Endodermal cell (in vitro differentiated cells): ENCODE data around the gene DCC. TPM values are rescaled to one million over a fixed set of nuclear protein-coding genes. Genes with fewer than 3 reads are reported as not detected.

Source experiments
- DNase-seq: peaks from one replicate; pipeline ENCODE4 v3.0.0-alpha.2; 2017
- H3K27ac ChIP-seq: 2 replicates; pipeline ENCODE4 v1.5.1; 2013; ENCODE audit warnings: mild to moderate bottlenecking, low read depth, low read length, moderate library complexity
- H3K27me3 ChIP-seq: 2 replicates; pipeline ENCODE4 v1.6.1; 2013; ENCODE audit warnings: mild to moderate bottlenecking, low read length, moderate library complexity; ENCODE audit not compliant: insufficient read depth, control insufficient read depth, poor library complexity, severe bottlenecking
- H3K36me3 ChIP-seq: 2 replicates; pipeline ENCODE4 v1.7.0; 2013; ENCODE audit warnings: mild to moderate bottlenecking, low read length, moderate library complexity; ENCODE audit not compliant: control insufficient read depth, insufficient read depth
- H3K4me1 ChIP-seq: one replicate; pipeline ENCODE4 v1.7.0; 2013; ENCODE audit warnings: low read length; ENCODE audit not compliant: control insufficient read depth, insufficient read depth
- H3K4me3 ChIP-seq: 2 replicates; pipeline ENCODE4 v1.5.1; 2013; ENCODE audit warnings: mild to moderate bottlenecking, low read length, moderate library complexity
- H3K9ac ChIP-seq: 2 replicates; pipeline ENCODE4 v1.6.1; 2013; ENCODE audit warnings: mild to moderate bottlenecking, low read length, moderate library complexity; ENCODE audit not compliant: poor library complexity, severe bottlenecking; ENCODE audit errors: extremely low read depth
- H3K9me3 ChIP-seq: 2 replicates; pipeline ENCODE4 v1.6.1; 2013; ENCODE audit warnings: mild to moderate bottlenecking, low read length, moderate library complexity; ENCODE audit not compliant: control insufficient read depth
- H3K27ac Mint-ChIP-seq: 2 replicates; pipeline ENCODE4 v1.8.0; 2020; ENCODE audit warnings: mixed read lengths
- H3K27me3 Mint-ChIP-seq: 2 replicates; pipeline ENCODE4 v1.8.0; 2021; ENCODE audit warnings: mild to moderate bottlenecking, mixed read lengths; ENCODE audit not compliant: insufficient read depth
- H3K36me3 Mint-ChIP-seq: 2 replicates; pipeline ENCODE4 v1.8.0; 2020; ENCODE audit warnings: low read depth, mixed read lengths
- H3K4me1 Mint-ChIP-seq: 2 replicates; pipeline ENCODE4 v1.8.0; 2020; ENCODE audit warnings: mixed read lengths
- H3K4me3 Mint-ChIP-seq: 2 replicates; pipeline ENCODE4 v1.8.0; 2020; ENCODE audit warnings: mild to moderate bottlenecking, moderate library complexity, mixed read lengths
- H3K9me3 Mint-ChIP-seq: 2 replicates; pipeline ENCODE4 v1.8.0; 2020; ENCODE audit warnings: mild to moderate bottlenecking, mixed read lengths
- CTCF ChIP-seq: fragments of 200-600 bp; sonication (generic); conservative IDR thresholded peaks from 2 replicates; pipeline ENCODE4 v1.5.0; 2021; ENCODE audit warnings: antibody characterized with exemption, mild to moderate bottlenecking
- WGBS, 2 experiments: methylation state at CpG; one replicate each; pipeline versions ENCODE4 v1.1.5 to v1.1.7; 2013; ENCODE audit warnings: missing lambda C conversion rate in 2 of 2, mixed read lengths in 1 of 2; ENCODE audit not compliant: insufficient coverage in 1 of 2, insufficient read length in 1 of 2; 5-methylcytosine and 5-hydroxymethylcytosine counted together
- total RNA-seq, 2 donors: library from RNA; stranded (reverse); fragmentation: NEBNext Ultra II Directional in 1 of 2; extraction: Animal tissue kit (Norgen Biotek cat#: 25700) in 1 of 2; gene quantifications; 2 replicates in 1 of 2; 3 replicates in 1 of 2; pipeline ENCODE4 v1.2.1, GENCODE V29; 2021

Gene DCC
- total RNA-seq, 2 donors from 2014 or later: 0.77 to 0.97 TPM

GRCh38 chr18:52824126-52824525 lies 484.1 kb downstream of the DCC start:
- Mint-ChIP-seq H3K27me3 (peaks cover 71% of the 10 kb centered on the region), H3K36me3 (no peaks in the 10 kb centered on the region), H3K4me3 (no peak overlapping the region), H3K4me1 (no peaks in the 10 kb centered on the region), H3K9me3 (no peaks in the 10 kb centered on the region), H3K27ac (no peak overlapping the region)
- Histone ChIP-seq H3K36me3 (no peaks in the 10 kb centered on the region), H3K4me3 (no peak overlapping the region), H3K4me1 (no peaks in the 10 kb centered on the region), H3K9ac (no peak overlapping the region), H3K9me3 (no peaks in the 10 kb centered on the region), H3K27ac (no peak overlapping the region), H3K27me3 (peaks cover 14% of the 10 kb centered on the region)
- WGBS, 2 experiments: 89 to 92% methylated on average over 2 to 3 of the region's 3 CpGs
- no peak for DNase-seq
- no peak for TF ChIP-seq CTCF

GRCh38 chr18:52826994-52827393 lies 487.0 kb downstream of the DCC start:
- H3K9me3 ChIP-seq: no peaks in the 10 kb centered on the region
- Mint-ChIP-seq H3K36me3 (no peaks in the 10 kb centered on the region), H3K4me3 (no peak overlapping the region), H3K27me3 (peaks cover 85% of the 10 kb centered on the region), H3K9me3 (no peaks in the 10 kb centered on the region), H3K4me1 (no peaks in the 10 kb centered on the region), H3K27ac (no peak overlapping the region)
- TF ChIP-seq CTCF: no peak
- DNase-seq: no peak
- no peaks in the 10 kb centered on the region for H3K36me3 ChIP-seq
- H3K9ac ChIP-seq: no peak overlapping the region
- H3K27ac ChIP-seq: no peak overlapping the region
- WGBS, 2 experiments: 67 to 84% methylated on average over 1 to 3 of the region's 3 CpGs
- H3K4me3 ChIP-seq: no peak overlapping the region
- no peaks in the 10 kb centered on the region for H3K4me1 ChIP-seq
- peaks cover 30% of the 10 kb centered on the region for H3K27me3 ChIP-seq

- H3K27me3 Mint-ChIP-seq: peaks cover 69% of the 10 kb centered on the region
- no peak for TF ChIP-seq CTCF
- no peaks in the 10 kb centered on the region for H3K4me1 Mint-ChIP-seq
- no peak overlapping the region for H3K4me3 Mint-ChIP-seq
- Histone ChIP-seq H3K27ac (no peak overlapping the region), H3K4me3 (no peak overlapping the region), H3K36me3 (no peaks in the 10 kb centered on the region), H3K9me3 (no peaks in the 10 kb centered on the region), H3K9ac (no peak overlapping the region), H3K4me1 (no peaks in the 10 kb centered on the region), H3K27me3 (peaks cover 26% of the 10 kb centered on the region)
- no peak for DNase-seq
- no peak overlapping the region for H3K27ac Mint-ChIP-seq
- no peaks in the 10 kb centered on the region for H3K9me3 Mint-ChIP-seq
- no peaks in the 10 kb centered on the region for H3K36me3 Mint-ChIP-seq
Measured at GRCh38 chr18:52829320-52829719, 489.3 kb downstream of the DCC start.
